HFFc6 (cell line): ENCODE results near the gene ZNF558. TPM values are rescaled to one million over a fixed set of nuclear protein-coding genes. Genes with fewer than 3 reads are reported as not detected.

Experiments used
- DNase-seq: peaks from one replicate; pipeline ENCODE4 v3.0.0-alpha.2; 2018
- H3K27ac Mint-ChIP-seq: 2 replicates; pipeline ENCODE4 v1.8.0; 2020; ENCODE audit warnings: mild to moderate bottlenecking, mixed read lengths
- H3K27me3 Mint-ChIP-seq: 2 replicates; pipeline ENCODE4 v1.8.0; 2021; ENCODE audit warnings: mild to moderate bottlenecking, moderate library complexity, mixed read lengths; ENCODE audit not compliant: insufficient read depth
- H3K36me3 Mint-ChIP-seq: 2 replicates; pipeline ENCODE4 v1.8.0; 2021; ENCODE audit warnings: low read depth, mixed read lengths
- H3K4me1 Mint-ChIP-seq: 2 replicates; pipeline ENCODE4 v1.8.0; 2020; ENCODE audit warnings: low read depth, mixed read lengths
- H3K4me3 Mint-ChIP-seq: 2 replicates; pipeline ENCODE4 v1.8.0; 2020; ENCODE audit warnings: mild to moderate bottlenecking, moderate library complexity, mixed read lengths
- H3K9me3 Mint-ChIP-seq: 2 replicates; pipeline ENCODE4 v1.8.0; 2020; ENCODE audit warnings: mild to moderate bottlenecking, mixed read lengths
- CTCF ChIP-seq: fragments of 200-600 bp; sonication (generic); IDR thresholded peaks from 2 replicates; pipeline ENCODE4 v1.5.0; 2021; ENCODE audit warnings: antibody characterized with exemption, mild to moderate bottlenecking
- total RNA-seq, 6 experiments: library from RNA; stranded (reverse); fragmentation: NEBNext Ultra II Directional; extraction: Animal tissue kit (Norgen Biotek cat#: 25700); gene quantifications; 2 replicates in 1 of 6; 3 replicates in 5 of 6; pipeline ENCODE4 v1.2.3, GENCODE V29; 2021

ZNF558 gene
- total RNA-seq, 6 experiments from 2014 or later = 9.5 to 11.8 (median 10.1) TPM

GRCh38 chr19:8858260-8858659, 26.2 kb upstream of the ZNF558 start:
- Mint-ChIP-seq H3K4me1 (no peaks in the 10 kb centered on the region), H3K27ac (no peak overlapping the region), H3K36me3 (no peaks in the 10 kb centered on the region; the same call in 1 of the 2 replicates), H3K4me3 (no peak overlapping the region), H3K9me3 (peaks cover 34% of the 10 kb centered on the region), H3K27me3 (no peaks in the 10 kb centered on the region; the same call in 1 of the 2 replicates)
- no peak for DNase-seq
- no peak for TF ChIP-seq CTCF

- Mint-ChIP-seq H3K36me3 (no peaks in the 10 kb centered on the region), H3K9me3 (peaks cover 29% of the 10 kb centered on the region), H3K4me3 (no peak overlapping the region)
Measured at GRCh38 chr19:8850488-8850887, 18.4 kb upstream of the ZNF558 start.

GRCh38 chr19:8849232-8849631, 17.1 kb upstream of the ZNF558 start:
- Mint-ChIP-seq H3K9me3 (peaks cover 27% of the 10 kb centered on the region), H3K4me1 (no peaks in the 10 kb centered on the region), H3K27me3 (peaks cover 2% of the 10 kb centered on the region; the same call in 1 of the 2 replicates)

More at GRCh38 chr19:8850488-8850887, 18.4 kb upstream of the ZNF558 start:
- TF ChIP-seq CTCF = no peak
- DNase-seq = no peak
- H3K4me1 Mint-ChIP-seq = no peaks in the 10 kb centered on the region
- peaks cover 2% of the 10 kb centered on the region; the same call in 1 of the 2 replicates for H3K27me3 Mint-ChIP-seq
- no peak overlapping the region for H3K27ac Mint-ChIP-seq

GRCh38 chr19:8846819-8847218, 14.7 kb upstream of the ZNF558 start:
- Mint-ChIP-seq H3K27ac (no peak overlapping the region), H3K4me1 (no peaks in the 10 kb centered on the region), H3K27me3 (peaks cover 2% of the 10 kb centered on the region; the same call in 1 of the 2 replicates), H3K36me3 (no peaks in the 10 kb centered on the region), H3K9me3 (peaks cover 23% of the 10 kb centered on the region), H3K4me3 (no peak overlapping the region)
- TF ChIP-seq CTCF = no peak
- DNase-seq = no peak

More at GRCh38 chr19:8849232-8849631, 17.1 kb upstream of the ZNF558 start:
- TF ChIP-seq CTCF = no peak
- H3K4me3 Mint-ChIP-seq = no peak overlapping the region
- DNase-seq = no peak
- no peak overlapping the region for H3K27ac Mint-ChIP-seq
- no peaks in the 10 kb centered on the region for H3K36me3 Mint-ChIP-seq

GRCh38 chr19:8840708-8841107, 8.6 kb upstream of the ZNF558 start:
- no peak for TF ChIP-seq CTCF
- no peak for DNase-seq
- H3K9me3 Mint-ChIP-seq = peaks cover 14% of the 10 kb centered on the region
- H3K27me3 Mint-ChIP-seq = no peaks in the 10 kb centered on the region; the same call in 1 of the 2 replicates
- no peak overlapping the region for H3K27ac Mint-ChIP-seq
- no peak overlapping the region for H3K4me3 Mint-ChIP-seq
- no peaks in the 10 kb centered on the region for H3K36me3 Mint-ChIP-seq
- no peaks in the 10 kb centered on the region for H3K4me1 Mint-ChIP-seq

GRCh38 chr19:8835877-8836276, 3.8 kb upstream of the ZNF558 start:
- peaks cover 8% of the 10 kb centered on the region for H3K4me1 Mint-ChIP-seq
- H3K4me3 Mint-ChIP-seq = no peak overlapping the region
- no peak for TF ChIP-seq CTCF
- no peak for DNase-seq
- H3K9me3 Mint-ChIP-seq = peaks cover 18% of the 10 kb centered on the region
- H3K27me3 Mint-ChIP-seq = no peaks in the 10 kb centered on the region; the same call in 1 of the 2 replicates
- H3K27ac Mint-ChIP-seq = no peak overlapping the region
- H3K36me3 Mint-ChIP-seq = no peaks in the 10 kb centered on the region
